ENCODE data around the gene NLGN1. TPM values are rescaled to one million over a fixed set of nuclear protein-coding genes. Genes with fewer than 3 reads are reported as not detected.

Gene NLGN1
- total and polyA plus RNA-seq, 2 experiments from 2014 or later = 5.1 to 11.2 TPM

DNA sequence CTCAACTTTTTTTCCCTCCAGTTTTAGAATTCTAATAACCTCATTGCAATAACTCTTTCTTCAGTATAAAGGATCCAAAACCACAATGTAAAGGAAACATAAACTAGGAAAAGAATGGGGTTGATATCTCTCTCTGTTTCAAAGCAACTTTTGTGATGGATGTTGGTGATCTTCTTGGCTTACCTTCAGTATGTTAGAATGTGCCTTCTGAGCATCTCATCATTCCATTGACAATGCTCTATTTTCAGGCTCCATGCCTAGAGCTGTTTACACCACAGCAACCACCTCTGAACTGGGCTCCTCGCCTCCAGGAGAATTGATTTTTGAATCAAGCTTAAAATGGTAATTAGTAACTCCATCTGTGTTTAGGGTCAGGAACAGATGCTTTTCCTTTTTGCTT is 6.6 kb downstream of the NLGN1 start:
- no peaks in the 10 kb centered on the region for H3K4me1 ChIP-seq (ENCODE audit: insufficient read depth)
- no peaks in the 10 kb centered on the region for H4K20me1 ChIP-seq (ENCODE audit: insufficient read depth, poor library complexity, severe bottlenecking)
- H3K4me3 ChIP-seq = no peak overlapping the region
- H3K27me3 ChIP-seq = peaks cover 5% of the 10 kb centered on the region
- no peak overlapping the region for H2AFZ ChIP-seq
- H3K27ac ChIP-seq = no peak overlapping the region
- WGBS (ENCODE audit: low lambda C conversion rate, missing lambda C conversion rate) = 93% methylated on average over 1 of the region's 1 CpG
- TF ChIP-seq, protein P1, sequence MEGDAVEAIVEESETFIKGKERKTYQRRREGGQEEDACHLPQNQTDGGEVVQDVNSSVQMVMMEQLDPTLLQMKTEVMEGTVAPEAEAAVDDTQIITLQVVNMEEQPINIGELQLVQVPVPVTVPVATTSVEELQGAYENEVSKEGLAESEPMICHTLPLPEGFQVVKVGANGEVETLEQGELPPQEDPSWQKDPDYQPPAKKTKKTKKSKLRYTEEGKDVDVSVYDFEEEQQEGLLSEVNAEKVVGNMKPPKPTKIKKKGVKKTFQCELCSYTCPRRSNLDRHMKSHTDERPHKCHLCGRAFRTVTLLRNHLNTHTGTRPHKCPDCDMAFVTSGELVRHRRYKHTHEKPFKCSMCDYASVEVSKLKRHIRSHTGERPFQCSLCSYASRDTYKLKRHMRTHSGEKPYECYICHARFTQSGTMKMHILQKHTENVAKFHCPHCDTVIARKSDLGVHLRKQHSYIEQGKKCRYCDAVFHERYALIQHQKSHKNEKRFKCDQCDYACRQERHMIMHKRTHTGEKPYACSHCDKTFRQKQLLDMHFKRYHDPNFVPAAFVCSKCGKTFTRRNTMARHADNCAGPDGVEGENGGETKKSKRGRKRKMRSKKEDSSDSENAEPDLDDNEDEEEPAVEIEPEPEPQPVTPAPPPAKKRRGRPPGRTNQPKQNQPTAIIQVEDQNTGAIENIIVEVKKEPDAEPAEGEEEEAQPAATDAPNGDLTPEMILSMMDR (IDR thresholded peaks at IDR 0.05; ENCODE audit: poor library complexity) = no peak
- TF ChIP-seq EZH2phosphoT487 (IDR thresholded peaks at IDR 0.05; ENCODE audit: low read depth, severe bottlenecking, unreplicated experiment) = no peak
- no peak for TF ChIP-seq EZH2 (IDR thresholded peaks at IDR 0.05; ENCODE audit: borderline replicate concordance)
- no peaks in the 10 kb centered on the region for H3K79me2 ChIP-seq
- H3K9me3 ChIP-seq (ENCODE audit: low read depth) = no peaks in the 10 kb centered on the region
- DNase-seq (ENCODE audit: low spot score) = no peak
- H3K36me3 ChIP-seq (replicated peaks; ENCODE audit: insufficient read depth, low read depth) = no peaks in the 10 kb centered on the region
- H3K9me2 ChIP-seq (replicated peaks; ENCODE audit: insufficient read depth) = no peaks in the 10 kb centered on the region
- H3K4me2 ChIP-seq = no peak overlapping the region

DNA sequence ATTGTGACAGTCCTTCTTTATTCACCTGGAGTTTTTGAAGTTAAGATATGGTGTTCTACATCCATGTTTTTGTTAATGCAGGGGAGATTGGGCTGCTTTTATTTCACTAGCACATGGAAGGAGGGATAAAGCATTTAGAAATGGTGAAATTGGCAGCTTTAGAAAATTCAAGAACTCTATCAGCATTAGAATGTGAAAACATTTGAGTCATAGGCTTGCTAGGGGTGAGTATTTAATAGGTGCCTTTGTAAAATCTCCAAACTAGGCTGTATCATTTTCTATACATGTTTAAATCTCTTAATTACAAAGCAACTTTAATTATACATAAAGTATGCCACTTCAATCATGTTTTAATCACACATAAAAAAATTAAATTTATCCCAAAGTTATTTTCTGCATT is 12.9 kb downstream of the NLGN1 start:
- no peaks in the 10 kb centered on the region for H3K36me3 ChIP-seq (replicated peaks; ENCODE audit: insufficient read depth, low read depth)
- no peak overlapping the region for H3K27ac ChIP-seq
- DNase-seq (ENCODE audit: low spot score) = no peak
- H4K20me1 ChIP-seq (ENCODE audit: insufficient read depth, poor library complexity, severe bottlenecking) = no peaks in the 10 kb centered on the region
- no peaks in the 10 kb centered on the region for H3K79me2 ChIP-seq
- no peak overlapping the region for H3K4me2 ChIP-seq
- no peaks in the 10 kb centered on the region for H3K9me2 ChIP-seq (replicated peaks; ENCODE audit: insufficient read depth)
- TF ChIP-seq, protein P1 (IDR thresholded peaks at IDR 0.05; ENCODE audit: poor library complexity) = no peak
- TF ChIP-seq EZH2phosphoT487 (IDR thresholded peaks at IDR 0.05; ENCODE audit: low read depth, severe bottlenecking, unreplicated experiment) = no peak
- no peak for TF ChIP-seq EZH2 (IDR thresholded peaks at IDR 0.05; ENCODE audit: borderline replicate concordance)
- no peak overlapping the region for H3K4me3 ChIP-seq
- H2AFZ ChIP-seq = no peak overlapping the region
- peaks cover 5% of the 10 kb centered on the region for H3K4me1 ChIP-seq (ENCODE audit: insufficient read depth)
- H3K27me3 ChIP-seq = no peaks in the 10 kb centered on the region
- H3K9me3 ChIP-seq (ENCODE audit: low read depth) = no peaks in the 10 kb centered on the region

DNA sequence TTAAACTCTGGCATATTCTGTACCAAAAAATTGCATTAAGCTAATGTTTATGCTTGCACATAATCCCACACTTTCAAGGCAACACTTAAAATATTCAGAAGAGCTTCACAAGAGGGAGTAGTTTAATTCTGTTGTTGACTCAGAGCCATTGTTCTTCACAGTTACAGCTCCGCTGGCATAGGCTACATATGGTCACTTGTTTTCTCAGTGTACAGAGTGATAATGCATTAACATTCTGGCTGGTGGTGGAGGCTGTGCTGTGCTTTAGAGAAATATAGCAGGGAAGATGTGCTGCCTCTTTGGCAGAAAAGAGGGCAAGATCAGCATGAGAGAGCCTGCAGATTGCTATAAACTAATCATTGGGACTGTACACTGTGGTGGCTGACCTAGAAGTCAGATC is 13.3 kb downstream of the NLGN1 start:
- Histone ChIP-seq H4K20me1 (ENCODE audit: insufficient read depth, poor library complexity, severe bottlenecking) (no peaks in the 10 kb centered on the region), H2AFZ (no peak overlapping the region), H3K4me1 (ENCODE audit: insufficient read depth) (peaks cover 5% of the 10 kb centered on the region), H3K9me3 (ENCODE audit: low read depth) (no peaks in the 10 kb centered on the region), H3K79me2 (no peaks in the 10 kb centered on the region), H3K36me3 (replicated peaks; ENCODE audit: insufficient read depth, low read depth) (no peaks in the 10 kb centered on the region), H3K4me2 (no peak overlapping the region), H3K4me3 (no peak overlapping the region), H3K27ac (no peak overlapping the region), H3K27me3 (no peaks in the 10 kb centered on the region), H3K9me2 (replicated peaks; ENCODE audit: insufficient read depth) (no peaks in the 10 kb centered on the region)
- TF ChIP-seq, protein P1 (IDR thresholded peaks at IDR 0.05; ENCODE audit: poor library complexity) = no peak
- no peak for TF ChIP-seq EZH2 (IDR thresholded peaks at IDR 0.05; ENCODE audit: borderline replicate concordance)
- no peak for TF ChIP-seq EZH2phosphoT487 (IDR thresholded peaks at IDR 0.05; ENCODE audit: low read depth, severe bottlenecking, unreplicated experiment)
- 81% methylated on average over 1 of the region's 1 CpG for WGBS (ENCODE audit: low lambda C conversion rate, missing lambda C conversion rate)
- no peak for DNase-seq (ENCODE audit: low spot score)

Data from hepatocyte (in vitro differentiated cells).